Endothelial cell of hepatic sinusoid (primary cell): ENCODE data around the gene PITRM1.
"Not testable (repeated sequence)": the region's sequence is repeated elsewhere in the genome, so short reads cannot be mapped to it uniquely, and the experiment has no call there.

Experiments
- in situ Hi-C: cut with HindIII; loops from 2 replicates; pipeline ENCODE4 v1.10.0; 2017; ENCODE audit warnings: low sequenced_read_pairs

The PITRM1 gene

GRCh38 chr10:3106328-3106727 is 66.3 kb downstream of the PITRM1 start:
- in situ Hi-C loops = not testable (repeated sequence)

GRCh38 chr10:3105905-3106304 is 66.7 kb downstream of the PITRM1 start:
- in situ Hi-C loops = no loop called here

- in situ Hi-C loops = no loop called here
Measured at GRCh38 chr10:3105166-3105565, 67.4 kb downstream of the PITRM1 start.

GRCh38 chr10:3104251-3104918 is 68.2 kb downstream of the PITRM1 start:
- in situ Hi-C loops = no loop called here

GRCh38 chr10:3103646-3104045 is 68.9 kb downstream of the PITRM1 start:
- in situ Hi-C loops = no loop called here

- in situ Hi-C loops = no loop called here
Measured at GRCh38 chr10:3102720-3103427, 69.7 kb downstream of the PITRM1 start.

- in situ Hi-C loops = no loop called here
Measured at GRCh38 chr10:3100856-3101640, 71.5 kb downstream of the PITRM1 start.

- in situ Hi-C loops = no loop called here
Measured at GRCh38 chr10:3100093-3100792, 72.3 kb downstream of the PITRM1 start.

- in situ Hi-C loops = no loop called here
Measured at GRCh38 chr10:3099291-3100092, 73.1 kb downstream of the PITRM1 start.

GRCh38 chr10:3098689-3099088 is 73.9 kb downstream of the PITRM1 start:
- in situ Hi-C loops = no loop called here

- in situ Hi-C loops = no loop called here
Measured at GRCh38 chr10:3097160-3097559, 75.4 kb downstream of the PITRM1 start.

- in situ Hi-C loops = no loop called here
Measured at GRCh38 chr10:3096149-3096548, 76.4 kb downstream of the PITRM1 start.

- in situ Hi-C loops = no loop called here
Measured at GRCh38 chr10:3095373-3096139, 77.0 kb downstream of the PITRM1 start.

GRCh38 chr10:3094609-3095036 is 78.0 kb downstream of the PITRM1 start:
- in situ Hi-C loops = loop anchor here (5.0 kb wide), 1 partner anchor 38 kb away; no protein-coding TSS in a partner anchor

- in situ Hi-C loops = loop anchor here (5.0 kb wide), 1 partner anchor 38 kb away; no protein-coding TSS in a partner anchor
Measured at GRCh38 chr10:3093996-3094395, 78.6 kb downstream of the PITRM1 start.

GRCh38 chr10:3091921-3092320 is 80.7 kb downstream of the PITRM1 start:
- in situ Hi-C loops = loop anchor here (5.0 kb wide), 1 partner anchor 40 kb away; no protein-coding TSS in a partner anchor

- in situ Hi-C loops = loop anchor here (5.0 kb wide), 1 partner anchor 41 kb away; no protein-coding TSS in a partner anchor
Measured at GRCh38 chr10:3090914-3091787, 81.4 kb downstream of the PITRM1 start.

- in situ Hi-C loops = loop anchor here (5.0 kb wide), 1 partner anchor 42 kb away; no protein-coding TSS in a partner anchor
Measured at GRCh38 chr10:3090388-3090787, 82.2 kb downstream of the PITRM1 start.
